ENCODE data around the gene DYNC2LI1.

DYNC2LI1 gene

GRCh38 chr2:43818761-43819160, 44.9 kb downstream of the DYNC2LI1 start:
- no peak for DNase-seq (ENCODE audit: low read depth in 2 of 2)

GRCh38 chr2:43819491-43820163, 45.8 kb downstream of the DYNC2LI1 start:
- no peak for DNase-seq (ENCODE audit: low read depth in 2 of 2)

- DNase-seq (ENCODE audit: low read depth in 2 of 2), result no peak
Observed at GRCh38 chr2:43822839-43823238, 49.0 kb downstream of the DYNC2LI1 start.

- DNase-seq (ENCODE audit: low read depth in 2 of 2), result no peak
Observed at GRCh38 chr2:43823751-43824150, 49.9 kb downstream of the DYNC2LI1 start.

- DNase-seq (ENCODE audit: low read depth in 2 of 2), result no peak
Observed at GRCh38 chr2:43824512-43824911, 50.7 kb downstream of the DYNC2LI1 start.

GRCh38 chr2:43824951-43825493, 51.2 kb downstream of the DYNC2LI1 start:
- no peak for DNase-seq (ENCODE audit: low read depth in 2 of 2)

- DNase-seq (ENCODE audit: low read depth in 2 of 2), result no peak
Observed at GRCh38 chr2:43825841-43826240, 52.0 kb downstream of the DYNC2LI1 start.

GRCh38 chr2:43826305-43827250, 52.7 kb downstream of the DYNC2LI1 start:
- DNase-seq (ENCODE audit: low read depth in 2 of 2), result no peak

- no peak for DNase-seq (ENCODE audit: low read depth in 2 of 2)
Observed at GRCh38 chr2:43831543-43832294, 57.9 kb downstream of the DYNC2LI1 start.

- no peak for DNase-seq (ENCODE audit: low read depth in 2 of 2)
Observed at GRCh38 chr2:43832457-43832856, 58.6 kb downstream of the DYNC2LI1 start.

GRCh38 chr2:43837033-43837432, 63.2 kb downstream of the DYNC2LI1 start:
- no peak for DNase-seq (ENCODE audit: low read depth in 2 of 2)

GRCh38 chr2:43837831-43838559, 64.2 kb downstream of the DYNC2LI1 start:
- DNase-seq (ENCODE audit: low read depth in 2 of 2), result no peak

GRCh38 chr2:43838560-43839267, 64.9 kb downstream of the DYNC2LI1 start, which contains the start of the genes ABCG5 and ABCG8:
ABCG5 (minus strand) TSS chr2:43838839; CDS start chr2:43838679, 160 bp downstream.
ABCG8 (plus strand) TSS chr2:43838971; CDS start chr2:43839054, 83 bp downstream.
- no peak for DNase-seq (ENCODE audit: low read depth in 2 of 2)

- DNase-seq (ENCODE audit: low read depth in 2 of 2), result no peak
Observed at GRCh38 chr2:43839776-43840564, 66.1 kb downstream of the DYNC2LI1 start.

- DNase-seq (ENCODE audit: low read depth in 2 of 2), result no peak
Observed at GRCh38 chr2:43840965-43841364, 67.1 kb downstream of the DYNC2LI1 start.

GRCh38 chr2:43841949-43842865, 68.4 kb downstream of the DYNC2LI1 start:
- no peak for DNase-seq (ENCODE audit: low read depth in 2 of 2)

- no peak for DNase-seq (ENCODE audit: low read depth in 2 of 2)
Observed at GRCh38 chr2:43842866-43843226, 69.0 kb downstream of the DYNC2LI1 start.

GRCh38 chr2:43845181-43845580, 71.3 kb downstream of the DYNC2LI1 start:
- DNase-seq (ENCODE audit: low read depth in 2 of 2), result no peak

Data from stimulated activated CD8-positive, alpha-beta memory T cell treated with anti-CD3 and anti-CD28 coated beads, Interleukin-7, amount 100 ng/mL, for 1 hour (primary cell).